Spleen (tissue), 7 donors: ENCODE results near the gene FBN3.

Experiments
- CTCF ChIP-seq, 11 experiments: fragments of 200-600 bp in 7 of 11; fragments of 450-650 bp in 4 of 11; sonication (generic) in 4 of 11; IDR thresholded peaks in 8 of 11; conservative IDR thresholded peaks in 3 of 11; 1 replicate in 7 of 11; 2 replicates in 4 of 11; pipeline versions ENCODE4 v1.4.0 to v1.8.0; 2016 to 2021; ENCODE audit warnings: antibody characterized with exemption in 11 of 11, inconsistent platforms in 4 of 11, mild to moderate bottlenecking in 1 of 11
- POLR2A ChIP-seq, 3 donors: fragments of 450-650 bp; IDR thresholded peaks; one replicate each; pipeline ENCODE4 v1.5.1; 2017; ENCODE audit warnings: antibody characterized with exemption in 3 of 3, mild to moderate bottlenecking in 1 of 3
- donor health status: DM: no; HTN: no; CAD: no; lungs with moderate emphysema.
- donor health status: DM: no; HTN: no; CAD: no.
- donor health status: DM: no; HTN: no; CAD: no.

- TF ChIP-seq CTCF (IDR thresholded peaks at IDR 0.05 in 8 of 11, conservative IDR thresholded peaks at IDR 0.05 in 3 of 11) = peak in 8 of 11 experiments; percentile 11 to 57 (median 40)
- no peak for TF ChIP-seq POLR2A (IDR thresholded peaks at IDR 0.05)
Measured at GRCh38 chr19:8069096-8069973, 80.1 kb downstream of the FBN3 start.
